Central memory CD8-positive, alpha-beta T cell (primary cell): ENCODE data around the gene TBL3.
A peak's percentile ranks its signal among the peaks of the same experiment; 100 is the strongest.

Source experiments
- ATAC-seq: fragments of 150-1000 bp; cut with Tn5 transposase; replicated peaks from 2 replicates; pipeline ENCODE4 v1.10.0; 2022; ENCODE audit warnings: mild to moderate bottlenecking, moderate FRiP score, moderate number of reproducible peaks; ENCODE audit not compliant: poor library complexity, severe bottlenecking; ENCODE audit errors: extremely low read depth
- DNase-seq, 2 donors: peaks; one replicate each; pipeline ENCODE4 v3.0.0; 2021; ENCODE audit warnings: low spot score in 2 of 2
- H3K27ac Mint-ChIP-seq: one replicate; pipeline ENCODE4 v1.8.0; 2022; ENCODE audit warnings: low read depth, mild to moderate bottlenecking, moderate library complexity, mixed read lengths
- H3K27me3 Mint-ChIP-seq: one replicate; pipeline ENCODE4 v1.8.0; 2022; ENCODE audit warnings: mixed read lengths
- H3K36me3 Mint-ChIP-seq: one replicate; pipeline ENCODE4 v1.8.0; 2022; ENCODE audit warnings: mild to moderate bottlenecking, moderate library complexity, mixed read lengths; ENCODE audit not compliant: insufficient read depth
- H3K4me1 Mint-ChIP-seq: one replicate; pipeline ENCODE4 v1.8.0; 2022; ENCODE audit warnings: mixed read lengths
- H3K4me3 Mint-ChIP-seq: one replicate; pipeline ENCODE4 v1.8.0; 2022; ENCODE audit warnings: mild to moderate bottlenecking, moderate library complexity, mixed read lengths
- H3K9me3 Mint-ChIP-seq: one replicate; pipeline ENCODE4 v1.8.0; 2022; ENCODE audit warnings: mixed read lengths

The TBL3 gene

GRCh38 chr16:2015117-2015946 is 43.5 kb downstream of the TBL3 start:
- Mint-ChIP-seq H3K27me3 (peaks cover 11% of the 10 kb centered on the region), H3K9me3 (no peaks in the 10 kb centered on the region), H3K4me3 (no peak overlapping the region), H3K36me3 (no peaks in the 10 kb centered on the region), H3K4me1 (peaks cover under 1% of the 10 kb centered on the region), H3K27ac (no peak overlapping the region)
- DNase-seq (no peak), ATAC-seq (no peak)

GRCh38 chr16:2015947-2016208 is 44.0 kb downstream of the TBL3 start:
- no peaks in the 10 kb centered on the region for H3K9me3 Mint-ChIP-seq
- H3K4me1 Mint-ChIP-seq = no peaks in the 10 kb centered on the region
- DNase-seq (no peak), ATAC-seq (no peak)
- H3K4me3 Mint-ChIP-seq = no peak overlapping the region
- peaks cover 16% of the 10 kb centered on the region for H3K27me3 Mint-ChIP-seq
- H3K36me3 Mint-ChIP-seq = no peaks in the 10 kb centered on the region
- no peak overlapping the region for H3K27ac Mint-ChIP-seq

GRCh38 chr16:2016407-2016922 is 44.6 kb downstream of the TBL3 start:
- ATAC-seq (no peak), DNase-seq (no peak)
- no peaks in the 10 kb centered on the region for H3K9me3 Mint-ChIP-seq
- no peak overlapping the region for H3K4me3 Mint-ChIP-seq
- no peaks in the 10 kb centered on the region for H3K36me3 Mint-ChIP-seq
- H3K27ac Mint-ChIP-seq = no peak overlapping the region
- H3K4me1 Mint-ChIP-seq = no peaks in the 10 kb centered on the region
- peaks cover 22% of the 10 kb centered on the region for H3K27me3 Mint-ChIP-seq

GRCh38 chr16:2019518-2019920 is 47.7 kb downstream of the TBL3 start, which contains the start of gene NPW:
Gene NPW (plus strand): TSS chr16:2019785.
- Mint-ChIP-seq H3K36me3 (peaks cover 5% of the 10 kb centered on the region), H3K27ac (no peak within 1 kb of the TSS), H3K4me3 (no peak within 1 kb of the TSS), H3K4me1 (peaks cover 12% of the 10 kb centered on the region), H3K27me3 (peaks cover 40% of the 10 kb centered on the region), H3K9me3 (no peaks in the 10 kb centered on the region)
- DNase-seq (no peak), ATAC-seq (no peak)

GRCh38 chr16:2019921-2020831 is 48.3 kb downstream of the TBL3 start:
- Mint-ChIP-seq H3K27ac (no peak overlapping the region), H3K4me3 (no peak overlapping the region), H3K9me3 (no peaks in the 10 kb centered on the region)

GRCh38 chr16:2022723-2023091 is 50.9 kb downstream of the TBL3 start:
- H3K27me3 Mint-ChIP-seq = peaks cover 40% of the 10 kb centered on the region
- H3K4me1 Mint-ChIP-seq = peaks cover 12% of the 10 kb centered on the region
- ATAC-seq (peak; percentile 29), DNase-seq (no peak)
- H3K36me3 Mint-ChIP-seq = peaks cover 5% of the 10 kb centered on the region
- H3K27ac Mint-ChIP-seq = peak overlapping the region; percentile 78
- H3K4me3 Mint-ChIP-seq = peak overlapping the region; percentile 65
- H3K9me3 Mint-ChIP-seq = no peaks in the 10 kb centered on the region

More at GRCh38 chr16:2019921-2020831, 48.3 kb downstream of the TBL3 start:
- H3K36me3 Mint-ChIP-seq = peaks cover 5% of the 10 kb centered on the region
- peaks cover 40% of the 10 kb centered on the region for H3K27me3 Mint-ChIP-seq
- ATAC-seq = no peak
- no peak for DNase-seq
- H3K4me1 Mint-ChIP-seq = peaks cover 12% of the 10 kb centered on the region

GRCh38 chr16:2023092-2024031 is 51.5 kb downstream of the TBL3 start:
- Mint-ChIP-seq H3K36me3 (peaks cover 5% of the 10 kb centered on the region), H3K4me1 (peaks cover 12% of the 10 kb centered on the region), H3K9me3 (no peaks in the 10 kb centered on the region), H3K27me3 (peaks cover 39% of the 10 kb centered on the region), H3K27ac (peak overlapping the region; percentile 78), H3K4me3 (peak overlapping the region; percentile 65)
- ATAC-seq (peak; percentile 80), DNase-seq (peak; percentile 90 to 97)

- no peaks in the 10 kb centered on the region for H3K9me3 Mint-ChIP-seq
- no peak for ATAC-seq
- no peak overlapping the region for H3K4me3 Mint-ChIP-seq
- H3K27ac Mint-ChIP-seq = peak overlapping the region; percentile 78
- peaks cover 5% of the 10 kb centered on the region for H3K36me3 Mint-ChIP-seq
- peaks cover 32% of the 10 kb centered on the region for H3K27me3 Mint-ChIP-seq
- DNase-seq = no peak
- H3K4me1 Mint-ChIP-seq = peaks cover 12% of the 10 kb centered on the region
Measured at GRCh38 chr16:2024032-2024420, 52.2 kb downstream of the TBL3 start.

- ATAC-seq (no peak), DNase-seq (no peak)
- H3K27ac Mint-ChIP-seq = peak overlapping the region; percentile 78
- peaks cover 5% of the 10 kb centered on the region for H3K36me3 Mint-ChIP-seq
- H3K27me3 Mint-ChIP-seq = peaks cover 30% of the 10 kb centered on the region
- peaks cover 12% of the 10 kb centered on the region for H3K4me1 Mint-ChIP-seq
- H3K4me3 Mint-ChIP-seq = peak overlapping the region; percentile 67
- H3K9me3 Mint-ChIP-seq = no peaks in the 10 kb centered on the region
Measured at GRCh38 chr16:2025251-2025650, 53.4 kb downstream of the TBL3 start.

GRCh38 chr16:2025878-2026460 is 54.1 kb downstream of the TBL3 start:
- ATAC-seq (no peak), DNase-seq (no peak)
- Mint-ChIP-seq H3K4me1 (peaks cover 12% of the 10 kb centered on the region), H3K27me3 (peaks cover 22% of the 10 kb centered on the region), H3K4me3 (peak overlapping the region; percentile 67), H3K9me3 (no peaks in the 10 kb centered on the region), H3K27ac (no peak overlapping the region), H3K36me3 (peaks cover 5% of the 10 kb centered on the region)

GRCh38 chr16:2026461-2027023 is 54.7 kb downstream of the TBL3 start, which contains the start of gene NHERF2:
Gene NHERF2 (plus strand): TSS chr16:2026902. CDS start chr16:2027006, 104 bp downstream.
- peak within 1 kb of the TSS; percentile 67 for H3K4me3 Mint-ChIP-seq
- H3K36me3 Mint-ChIP-seq = peaks cover 5% of the 10 kb centered on the region

More at GRCh38 chr16:2026461-2027023, 54.7 kb downstream of the TBL3 start, which contains the start of gene NHERF2:
- H3K27me3 Mint-ChIP-seq = peaks cover 17% of the 10 kb centered on the region
- peaks cover 12% of the 10 kb centered on the region for H3K4me1 Mint-ChIP-seq
- peak; percentile 12 for ATAC-seq
- no peaks in the 10 kb centered on the region for H3K9me3 Mint-ChIP-seq
- DNase-seq = no peak
- H3K27ac Mint-ChIP-seq = no peak within 1 kb of the TSS
